Hematopoietic multipotent progenitor cell treated with erythropoietin and hydrocortisone succinate and interleukin-3 and kit ligand, for 15 days (in vitro differentiated cells): ENCODE results near the gene LRRC8E.
A peak's percentile ranks its signal among the peaks of the same experiment; 100 is the strongest.

Experiments
- DNase-seq: peaks from one replicate; pipeline ENCODE4 v3.0.0-alpha.2; 2015; ENCODE audit warnings: low spot score

The LRRC8E gene

GRCh38 chr19:7868326-7868670 lies 20.0 kb upstream of the LRRC8E start:
- no peak for DNase-seq

GRCh38 chr19:7868671-7869452 lies 19.4 kb upstream of the LRRC8E start:
- peak; percentile 74 for DNase-seq

- peak; percentile 57 for DNase-seq
These were observed 18.8 kb upstream of the LRRC8E start for GRCh38 chr19:7869453-7869909.

- peak; percentile 56 for DNase-seq
These were observed 18.3 kb upstream of the LRRC8E start for GRCh38 chr19:7869910-7870511.

GRCh38 chr19:7870571-7871436 lies 17.5 kb upstream of the LRRC8E start:
- peak; percentile 77 for DNase-seq

- peak; percentile 79 for DNase-seq
These were observed 16.6 kb upstream of the LRRC8E start for GRCh38 chr19:7871437-7872305.

- no peak for DNase-seq
These were observed 15.8 kb upstream of the LRRC8E start for GRCh38 chr19:7872306-7873204.

- no peak for DNase-seq
These were observed 14.8 kb upstream of the LRRC8E start for GRCh38 chr19:7873304-7874075.

GRCh38 chr19:7874076-7874896 lies 14.0 kb upstream of the LRRC8E start, which contains the start of gene PRR36:
Gene PRR36, minus strand, starts transcription at chr19:7874390. Its CDS starts 701 bp downstream, at chr19:7873689.
- no peak for DNase-seq

GRCh38 chr19:7874897-7875273 lies 13.4 kb upstream of the LRRC8E start:
- DNase-seq: no peak

- no peak for DNase-seq
These were observed 11.0 kb upstream of the LRRC8E start for GRCh38 chr19:7877249-7877836.

GRCh38 chr19:7879111-7879807 lies 9.1 kb upstream of the LRRC8E start:
- no peak for DNase-seq

- no peak for DNase-seq
These were observed 8.5 kb upstream of the LRRC8E start for GRCh38 chr19:7879836-7880235.

GRCh38 chr19:7881910-7882309 lies 6.4 kb upstream of the LRRC8E start:
- DNase-seq: no peak

- no peak for DNase-seq
These were observed 5.2 kb upstream of the LRRC8E start for GRCh38 chr19:7883105-7883504.

GRCh38 chr19:7883796-7884570 lies 4.3 kb upstream of the LRRC8E start:
- DNase-seq: no peak

GRCh38 chr19:7885818-7886217 lies 2.5 kb upstream of the LRRC8E start:
- DNase-seq: no peak
